NT2/D1 (cell line): ENCODE results near the gene PLEKHF1.

Experiments
- SUZ12 ChIP-seq: IDR thresholded peaks from 2 replicates; pipeline ENCODE4 v1.6.1; 2011; ENCODE audit not compliant: insufficient read length, insufficient read depth; ENCODE audit errors: extremely low read depth
- YY1 ChIP-seq: IDR thresholded peaks from 2 replicates; pipeline ENCODE4 v1.6.1; 2011; ENCODE audit not compliant: insufficient read length, insufficient read depth
- ZNF274 ChIP-seq: IDR thresholded peaks from 2 replicates; pipeline ENCODE4 v1.6.1; 2011; ENCODE audit warnings: mild to moderate bottlenecking, low read depth, low read length

GRCh38 chr19:29695765-29696564 lies 30.7 kb downstream of the PLEKHF1 start:
- TF ChIP-seq YY1: no peak
- TF ChIP-seq ZNF274: no peak
- TF ChIP-seq SUZ12: no peak
